Measurements from ENCODE around the gene YOD1.

DNA sequence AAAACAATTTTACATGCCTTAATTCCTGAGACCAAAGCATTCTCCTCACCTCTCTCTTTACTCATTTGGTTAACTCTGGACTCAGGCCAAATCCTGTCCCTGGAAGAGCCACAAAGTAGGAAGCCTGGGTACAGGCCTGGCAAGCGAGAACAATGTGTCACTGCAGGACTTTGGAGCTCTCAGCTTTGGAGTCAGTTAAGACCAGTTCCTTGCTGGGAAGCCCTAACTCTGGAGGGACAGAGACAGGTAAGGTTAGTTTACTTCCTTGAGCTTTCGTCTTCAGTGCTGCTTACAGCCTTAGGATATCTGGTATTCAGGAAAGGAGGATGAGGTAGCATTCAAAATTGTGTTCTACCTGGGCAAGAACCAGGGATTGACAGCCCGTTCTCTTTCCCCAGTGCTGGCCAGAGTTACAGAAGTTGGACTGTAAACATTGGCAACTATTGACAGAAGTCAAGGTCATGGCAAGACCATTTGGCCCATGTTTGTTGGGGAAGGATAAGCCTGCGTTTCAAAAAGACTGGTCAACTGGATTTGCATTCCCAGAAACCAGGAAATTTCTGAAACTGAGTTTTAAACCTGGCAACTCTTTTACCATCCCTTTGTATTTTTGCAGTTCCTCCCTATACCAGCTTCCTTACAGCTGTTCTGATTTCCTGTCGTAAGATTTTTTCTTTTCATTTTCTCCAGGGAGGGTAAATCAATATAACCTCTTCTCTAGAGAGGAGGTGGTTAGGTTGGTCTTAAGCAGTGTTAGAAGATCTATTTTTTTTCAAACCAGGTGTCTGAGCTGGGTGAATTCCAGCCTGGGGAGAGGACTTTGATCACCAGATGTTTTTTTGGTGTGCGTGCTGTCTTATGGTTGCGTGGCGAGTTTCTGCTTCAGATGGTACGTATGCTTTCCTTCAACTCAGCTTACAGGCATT is 38.0 kb upstream of the YOD1 start, which contains the start of gene C4BPB:
- no peak for TF ChIP-seq POLR2A (IDR thresholded peaks at IDR 0.05; ENCODE audit: low read depth, low read length)
- TF ChIP-seq RCOR1 (IDR thresholded peaks at IDR 0.05; ENCODE audit: insufficient replicate concordance, low read length), result no peak
- TF ChIP-seq RAD21 (IDR thresholded peaks at IDR 0.05; ENCODE audit: low read length), result no peak
- TF ChIP-seq, protein P1, sequence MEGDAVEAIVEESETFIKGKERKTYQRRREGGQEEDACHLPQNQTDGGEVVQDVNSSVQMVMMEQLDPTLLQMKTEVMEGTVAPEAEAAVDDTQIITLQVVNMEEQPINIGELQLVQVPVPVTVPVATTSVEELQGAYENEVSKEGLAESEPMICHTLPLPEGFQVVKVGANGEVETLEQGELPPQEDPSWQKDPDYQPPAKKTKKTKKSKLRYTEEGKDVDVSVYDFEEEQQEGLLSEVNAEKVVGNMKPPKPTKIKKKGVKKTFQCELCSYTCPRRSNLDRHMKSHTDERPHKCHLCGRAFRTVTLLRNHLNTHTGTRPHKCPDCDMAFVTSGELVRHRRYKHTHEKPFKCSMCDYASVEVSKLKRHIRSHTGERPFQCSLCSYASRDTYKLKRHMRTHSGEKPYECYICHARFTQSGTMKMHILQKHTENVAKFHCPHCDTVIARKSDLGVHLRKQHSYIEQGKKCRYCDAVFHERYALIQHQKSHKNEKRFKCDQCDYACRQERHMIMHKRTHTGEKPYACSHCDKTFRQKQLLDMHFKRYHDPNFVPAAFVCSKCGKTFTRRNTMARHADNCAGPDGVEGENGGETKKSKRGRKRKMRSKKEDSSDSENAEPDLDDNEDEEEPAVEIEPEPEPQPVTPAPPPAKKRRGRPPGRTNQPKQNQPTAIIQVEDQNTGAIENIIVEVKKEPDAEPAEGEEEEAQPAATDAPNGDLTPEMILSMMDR (conservative IDR thresholded peaks at IDR 0.05; ENCODE audit: low read depth, low read length), result no peak
- TF ChIP-seq FOS (IDR thresholded peaks at IDR 0.05; ENCODE audit: low read depth, low read length), result no peak
- no peak for TF ChIP-seq MAZ (IDR thresholded peaks at IDR 0.05; ENCODE audit: borderline replicate concordance, low read depth, low read length)
- TF ChIP-seq RFX5 (IDR thresholded peaks at IDR 0.05; ENCODE audit: low read depth, low read length), result no peak
- TF ChIP-seq MAFK (IDR thresholded peaks at IDR 0.05; ENCODE audit: low read depth, low read length), result no peak
- TF ChIP-seq CEBPB (IDR thresholded peaks at IDR 0.05; ENCODE audit: low read depth, low read length), result no peak

All from IMR-90 (cell line).